ENCODE results near the gene YTHDF1.
"Not testable (repeated sequence)": the region's sequence is repeated elsewhere in the genome, so short reads cannot be mapped to it uniquely, and the experiment has no call there.

The YTHDF1 gene

GRCh38 chr20:63161176-63161651, 54.7 kb downstream of the YTHDF1 start:
- H3K4me3 ChIP-seq (ENCODE audit: low read length): no peak overlapping the region
- DNase-seq (ENCODE audit: low read depth): no peak
- no peak for TF ChIP-seq CTCF (conservative IDR thresholded peaks at IDR 0.05; ENCODE audit: low read depth, low read length)

- no peak for TF ChIP-seq CTCF (conservative IDR thresholded peaks at IDR 0.05; ENCODE audit: low read depth, low read length)
- no peak for DNase-seq (ENCODE audit: low read depth)
These were observed 55.2 kb downstream of the YTHDF1 start for GRCh38 chr20:63160641-63161175.

GRCh38 chr20:63159826-63160640, 55.9 kb downstream of the YTHDF1 start:
- no peak overlapping the region for H3K4me3 ChIP-seq (ENCODE audit: low read length)
- no peak for TF ChIP-seq CTCF (conservative IDR thresholded peaks at IDR 0.05; ENCODE audit: low read depth, low read length)
- DNase-seq (ENCODE audit: low read depth): no peak

More at GRCh38 chr20:63160641-63161175, 55.2 kb downstream of the YTHDF1 start:
- H3K4me3 ChIP-seq (ENCODE audit: low read length): no peak overlapping the region

- DNase-seq (ENCODE audit: low read depth): not testable (repeated sequence)
These were observed 56.7 kb downstream of the YTHDF1 start for GRCh38 chr20:63159251-63159650.

GRCh38 chr20:63158845-63159244, 57.1 kb downstream of the YTHDF1 start:
- no peak for DNase-seq (ENCODE audit: low read depth)
- no peak for TF ChIP-seq CTCF (conservative IDR thresholded peaks at IDR 0.05; ENCODE audit: low read depth, low read length)
- no peak overlapping the region for H3K4me3 ChIP-seq (ENCODE audit: low read length)

More at GRCh38 chr20:63159251-63159650, 56.7 kb downstream of the YTHDF1 start:
- H3K4me3 ChIP-seq (ENCODE audit: low read length): not testable (repeated sequence)

- no peak for TF ChIP-seq CTCF (conservative IDR thresholded peaks at IDR 0.05; ENCODE audit: low read depth, low read length)
- H3K4me3 ChIP-seq (ENCODE audit: low read length): no peak overlapping the region
- no peak for DNase-seq (ENCODE audit: low read depth)
These were observed 57.6 kb downstream of the YTHDF1 start for GRCh38 chr20:63158352-63158751.

GRCh38 chr20:63157431-63157830, 58.5 kb downstream of the YTHDF1 start:
- not testable (repeated sequence) for DNase-seq (ENCODE audit: low read depth)

GRCh38 chr20:63156221-63156671, 59.7 kb downstream of the YTHDF1 start:
- no peak for TF ChIP-seq CTCF (conservative IDR thresholded peaks at IDR 0.05; ENCODE audit: low read depth, low read length)
- no peak overlapping the region for H3K4me3 ChIP-seq (ENCODE audit: low read length)
- no peak for DNase-seq (ENCODE audit: low read depth)

More at GRCh38 chr20:63157431-63157830, 58.5 kb downstream of the YTHDF1 start:
- H3K4me3 ChIP-seq (ENCODE audit: low read length): not testable (repeated sequence)
